ENCODE measurements around the gene TMEM151B. TPM values are rescaled to one million over a fixed set of nuclear protein-coding genes. Genes with fewer than 3 reads are reported as not detected.

The TMEM151B gene
- total and polyA plus RNA-seq, 9 of the 15 experiments (the other 6 are each of a cell fraction or from before 2014, with no cell fraction given) = not detected

GRCh38 chr6:44245912-44246662 is 24.2 kb upstream of the TMEM151B start (continued):
- no peak for TF ChIP-seq NFYB (IDR thresholded peaks at IDR 0.05; ENCODE audit: extremely low read depth, insufficient read length)
- peak; percentile 54 to 68 (median 60) for TF ChIP-seq CTCF (IDR thresholded peaks at IDR 0.05 in 2 of 3, conservative IDR thresholded peaks at IDR 0.05 in 1 of 3; ENCODE audit: insufficient read depth in 2 of 3, low read depth in 1 of 3, low read length in 3 of 3)
- no peak for TF ChIP-seq ZNF655 (CRISPR knock-in tag; IDR thresholded peaks at IDR 0.05)
- TF ChIP-seq ELF1 (tag; IDR thresholded peaks at IDR 0.05) = no peak
- no peak for TF ChIP-seq ZNF124 (CRISPR knock-in tag; IDR thresholded peaks at IDR 0.05)
- TF ChIP-seq FOXJ3 (CRISPR knock-in tag; IDR thresholded peaks at IDR 0.05) = no peak
- TF ChIP-seq HES1 (IDR thresholded peaks at IDR 0.05; ENCODE audit: low read depth) = 0 out of 2 replicates have a peak, but pooled peaks have one; percentile 19
- peak; percentile 72; the same call in 1 of the 2 replicates for TF ChIP-seq ESRRA (IDR thresholded peaks at IDR 0.05; ENCODE audit: borderline replicate concordance, low read depth)
- no peak for TF ChIP-seq ZNF165 (CRISPR knock-in tag; IDR thresholded peaks at IDR 0.05; ENCODE audit: borderline replicate concordance)
- TF ChIP-seq ZNF146 (CRISPR knock-in tag; IDR thresholded peaks at IDR 0.05; ENCODE audit: unreplicated experiment) = no peak
- TF ChIP-seq E2F1 (CRISPR knock-in tag; IDR thresholded peaks at IDR 0.05) = no peak
- TF ChIP-seq TCF7 (IDR thresholded peaks at IDR 0.05; ENCODE audit: borderline replicate concordance) = no peak
- no peak for TF ChIP-seq ARID2 (IDR thresholded peaks at IDR 0.05)
- no peak for TF ChIP-seq BMI1 (IDR thresholded peaks at IDR 0.05; ENCODE audit: low read length)
- TF ChIP-seq ZNF668 (CRISPR knock-in tag; IDR thresholded peaks at IDR 0.05) = no peak
- TF ChIP-seq ZNF184 (CRISPR knock-in tag; IDR thresholded peaks at IDR 0.05) = no peak
- peak; percentile 54 for TF ChIP-seq CXXC5 (CRISPR knock-in tag; IDR thresholded peaks at IDR 0.05)
- TF ChIP-seq SMAD1 (IDR thresholded peaks at IDR 0.05; ENCODE audit: low read depth, low read length, partially characterized antibody) = no peak
- TF ChIP-seq ZBTB34 (CRISPR knock-in tag; IDR thresholded peaks at IDR 0.05) = no peak

Data from K562 (cell line).